ENCODE data around the gene TENM3. TPM values are rescaled to one million over a fixed set of nuclear protein-coding genes. Genes with fewer than 3 reads are reported as not detected.

The TENM3 gene
- total and polyA plus RNA-seq, 2 donors from 2014 or later = 0.58 to 6.8 TPM

DNA sequence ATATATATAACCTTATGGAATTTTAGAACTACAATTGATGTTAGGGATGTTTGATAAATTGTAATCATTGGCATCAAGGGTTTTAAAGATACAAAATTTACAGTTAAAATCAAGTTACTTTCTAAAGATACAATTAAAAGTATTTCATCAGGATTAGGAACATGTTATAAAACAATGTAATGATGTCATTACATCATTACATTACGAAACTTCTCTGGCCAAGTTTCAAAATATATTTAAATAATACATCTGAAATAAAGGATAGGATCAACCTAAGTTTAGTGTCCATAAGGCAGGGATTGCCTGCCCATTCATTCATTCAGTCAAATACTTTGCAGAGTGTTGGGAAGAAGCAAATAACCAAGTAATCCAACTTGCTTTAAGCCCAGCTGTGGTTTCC, 75.1 kb downstream of the TENM3 start:
- DNase-seq (no peak), FAIRE-seq (no peak)
- Histone ChIP-seq H3K27ac (ENCODE audit: low read depth in 2 of 2, low read length in 2 of 2) (no peak overlapping the region), H3K9ac (ENCODE audit: low read length in 3 of 3) (no peak overlapping the region), H3K4me1 (ENCODE audit: control insufficient read depth in 2 of 3, insufficient read depth in 2 of 3, low read depth in 1 of 3, low read length in 3 of 3) (no peaks in the 10 kb centered on the region), H3K9me3 (ENCODE audit: control insufficient read depth in 2 of 3, insufficient read depth in 1 of 3, low read length in 3 of 3) (peaks cover 0 to 4% (median 2%) of the 10 kb centered on the region in 3 donors), H3K36me3 (ENCODE audit: control insufficient read depth in 2 of 3, insufficient read depth in 3 of 3, low read length in 3 of 3) (no peaks in the 10 kb centered on the region), H3K27me3 (ENCODE audit: control insufficient read depth, insufficient read depth, low read length) (no peaks in the 10 kb centered on the region), H3K4me3 (ENCODE audit: low read length in 3 of 3) (no peak overlapping the region)
- intact Hi-C loops (cut with DNase I) = no loop called here
- TF ChIP-seq, protein P1, sequence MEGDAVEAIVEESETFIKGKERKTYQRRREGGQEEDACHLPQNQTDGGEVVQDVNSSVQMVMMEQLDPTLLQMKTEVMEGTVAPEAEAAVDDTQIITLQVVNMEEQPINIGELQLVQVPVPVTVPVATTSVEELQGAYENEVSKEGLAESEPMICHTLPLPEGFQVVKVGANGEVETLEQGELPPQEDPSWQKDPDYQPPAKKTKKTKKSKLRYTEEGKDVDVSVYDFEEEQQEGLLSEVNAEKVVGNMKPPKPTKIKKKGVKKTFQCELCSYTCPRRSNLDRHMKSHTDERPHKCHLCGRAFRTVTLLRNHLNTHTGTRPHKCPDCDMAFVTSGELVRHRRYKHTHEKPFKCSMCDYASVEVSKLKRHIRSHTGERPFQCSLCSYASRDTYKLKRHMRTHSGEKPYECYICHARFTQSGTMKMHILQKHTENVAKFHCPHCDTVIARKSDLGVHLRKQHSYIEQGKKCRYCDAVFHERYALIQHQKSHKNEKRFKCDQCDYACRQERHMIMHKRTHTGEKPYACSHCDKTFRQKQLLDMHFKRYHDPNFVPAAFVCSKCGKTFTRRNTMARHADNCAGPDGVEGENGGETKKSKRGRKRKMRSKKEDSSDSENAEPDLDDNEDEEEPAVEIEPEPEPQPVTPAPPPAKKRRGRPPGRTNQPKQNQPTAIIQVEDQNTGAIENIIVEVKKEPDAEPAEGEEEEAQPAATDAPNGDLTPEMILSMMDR (IDR thresholded peaks at IDR 0.05; ENCODE audit: borderline replicate concordance, extremely low read depth, insufficient read depth) = no peak

DNA sequence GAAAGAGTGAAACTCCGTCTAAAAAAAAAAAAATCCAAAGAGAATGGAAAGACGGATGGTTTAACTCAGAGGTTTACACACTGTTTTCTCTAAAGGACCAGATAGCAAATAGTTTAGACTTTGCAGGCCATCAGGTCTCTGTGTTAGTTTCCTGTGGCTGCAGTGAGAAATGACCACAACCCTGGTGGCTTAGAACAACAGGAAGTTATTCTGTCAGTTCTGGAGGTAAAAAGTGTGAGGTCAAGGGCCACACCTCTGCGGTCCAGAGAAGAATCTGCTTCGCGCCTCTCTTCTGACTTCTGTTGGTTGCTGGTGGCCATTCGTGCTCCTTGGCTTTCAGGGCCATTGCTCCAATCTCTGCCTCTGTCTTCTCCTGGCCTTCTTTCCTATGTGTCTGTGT, 76.9 kb downstream of the TENM3 start:
- Histone ChIP-seq H3K27ac (ENCODE audit: low read depth in 2 of 2, low read length in 2 of 2) (no peak overlapping the region), H3K27me3 (ENCODE audit: control insufficient read depth, insufficient read depth, low read length) (no peaks in the 10 kb centered on the region), H3K4me3 (ENCODE audit: low read length in 3 of 3) (no peak overlapping the region), H3K9ac (ENCODE audit: low read length in 3 of 3) (no peak overlapping the region), H3K4me1 (ENCODE audit: control insufficient read depth in 2 of 3, insufficient read depth in 2 of 3, low read depth in 1 of 3, low read length in 3 of 3) (no peaks in the 10 kb centered on the region), H3K9me3 (ENCODE audit: control insufficient read depth in 2 of 3, insufficient read depth in 1 of 3, low read length in 3 of 3) (no peaks in the 10 kb centered on the region), H3K36me3 (ENCODE audit: control insufficient read depth in 2 of 3, insufficient read depth in 3 of 3, low read length in 3 of 3) (no peaks in the 10 kb centered on the region)
- no peak for DNase-seq
- intact Hi-C loops (cut with DNase I) = no loop called here
- TF ChIP-seq, protein P1 (IDR thresholded peaks at IDR 0.05; ENCODE audit: borderline replicate concordance, extremely low read depth, insufficient read depth) = no peak
- no peak for FAIRE-seq

DNA sequence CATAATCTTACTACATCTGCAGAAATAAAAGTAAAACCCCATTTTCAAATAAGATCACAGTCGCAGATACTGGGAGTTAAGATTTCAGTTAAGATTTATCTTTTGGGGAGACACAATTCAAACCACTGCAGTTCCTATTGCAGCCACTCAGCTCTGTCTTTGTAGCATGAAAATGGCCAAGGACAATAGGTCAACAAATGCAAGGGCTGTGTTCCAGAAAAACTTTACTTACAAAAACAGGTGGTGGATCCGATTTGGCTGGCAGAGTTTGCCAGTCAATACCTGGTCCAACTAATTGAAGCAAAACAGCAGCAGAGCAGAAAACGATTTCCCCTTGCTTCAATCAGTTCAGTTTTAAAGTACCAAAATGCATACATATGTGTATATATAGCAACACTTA, 77.4 kb downstream of the TENM3 start:
- TF ChIP-seq, protein P1 (IDR thresholded peaks at IDR 0.05; ENCODE audit: borderline replicate concordance, extremely low read depth, insufficient read depth) = no peak
- no peaks in the 10 kb centered on the region for H3K9me3 ChIP-seq (ENCODE audit: control insufficient read depth in 2 of 3, insufficient read depth in 1 of 3, low read length in 3 of 3)
- no peaks in the 10 kb centered on the region for H3K4me1 ChIP-seq (ENCODE audit: control insufficient read depth in 2 of 3, insufficient read depth in 2 of 3, low read depth in 1 of 3, low read length in 3 of 3)
- no peaks in the 10 kb centered on the region for H3K36me3 ChIP-seq (ENCODE audit: control insufficient read depth in 2 of 3, insufficient read depth in 3 of 3, low read length in 3 of 3)
- no peak overlapping the region for H3K4me3 ChIP-seq (ENCODE audit: low read length in 3 of 3)
- no peak overlapping the region for H3K27ac ChIP-seq (ENCODE audit: low read depth in 2 of 2, low read length in 2 of 2)
- FAIRE-seq (no peak), DNase-seq (no peak)
- no peaks in the 10 kb centered on the region for H3K27me3 ChIP-seq (ENCODE audit: control insufficient read depth, insufficient read depth, low read length)
- H3K9ac ChIP-seq (ENCODE audit: low read length in 3 of 3) = no peak overlapping the region
- intact Hi-C loops (cut with DNase I) = no loop called here

DNA sequence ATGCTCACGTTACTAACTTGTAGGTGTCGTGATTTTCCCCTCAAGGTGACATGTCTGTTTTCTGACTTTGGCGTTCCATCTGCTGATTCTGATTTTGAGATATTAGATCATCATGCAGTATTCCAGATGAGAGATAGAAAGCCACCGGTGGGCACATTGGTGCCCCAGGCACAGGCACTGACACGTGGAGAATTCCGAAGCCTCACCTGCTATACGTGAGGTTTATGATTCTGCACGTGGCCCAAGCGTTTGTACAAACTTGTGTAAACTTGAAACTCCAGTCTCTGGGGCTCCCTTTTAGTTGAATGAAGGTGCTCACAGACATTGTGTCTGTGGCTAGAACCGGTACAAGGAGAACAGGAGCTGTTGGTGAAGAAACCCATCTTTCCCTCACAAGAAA, 81.1 kb downstream of the TENM3 start:
- H3K9ac ChIP-seq (ENCODE audit: low read length in 3 of 3) = no peak overlapping the region
- FAIRE-seq (no peak), DNase-seq (no peak)
- no peaks in the 10 kb centered on the region for H3K27me3 ChIP-seq (ENCODE audit: control insufficient read depth, insufficient read depth, low read length)
- H3K36me3 ChIP-seq (ENCODE audit: control insufficient read depth in 2 of 3, insufficient read depth in 3 of 3, low read length in 3 of 3) = no peaks in the 10 kb centered on the region
- H3K4me3 ChIP-seq (ENCODE audit: low read length in 3 of 3) = no peak overlapping the region
- H3K27ac ChIP-seq (ENCODE audit: low read depth in 2 of 2, low read length in 2 of 2) = no peak overlapping the region
- TF ChIP-seq, protein P1 (IDR thresholded peaks at IDR 0.05; ENCODE audit: borderline replicate concordance, extremely low read depth, insufficient read depth) = no peak
- intact Hi-C loops (cut with DNase I) = no loop called here
- no peaks in the 10 kb centered on the region for H3K4me1 ChIP-seq (ENCODE audit: control insufficient read depth in 2 of 3, insufficient read depth in 2 of 3, low read depth in 1 of 3, low read length in 3 of 3)
- H3K9me3 ChIP-seq (ENCODE audit: control insufficient read depth in 2 of 3, insufficient read depth in 1 of 3, low read length in 3 of 3) = no peaks in the 10 kb centered on the region
